ENCODE measurements around the gene EMP2. TPM values are rescaled to one million over a fixed set of nuclear protein-coding genes. Genes with fewer than 3 reads are reported as not detected.

Gene EMP2
- total and polyA plus RNA-seq, 4 donors: 74.3 to 286 (median 117) TPM

- no peak for TF ChIP-seq CTCF (IDR thresholded peaks at IDR 0.05; ENCODE audit: control extremely low read depth, extremely low read depth)
- H3K4me1 ChIP-seq (ENCODE audit: control insufficient read depth in 5 of 5, insufficient read depth in 5 of 5, low read length in 5 of 5): peaks cover 0 to 3% (median 0%) of the 10 kb centered on the region in 5 donors
- no peaks in the 10 kb centered on the region for H3K9me3 ChIP-seq (ENCODE audit: control insufficient read depth in 4 of 4, insufficient read depth in 3 of 4, low read length in 3 of 4)
- no CpG with 5 or more reads among the region's 1 CpG for WGBS, 2 donors
- no peaks in the 10 kb centered on the region for H3K27me3 ChIP-seq (ENCODE audit: control insufficient read depth in 3 of 3, insufficient read depth in 3 of 3, low read length in 2 of 3)
- no peak for ATAC-seq (ENCODE audit: insufficient read depth, low FRiP score)
- no peak overlapping the region for H3K4me3 ChIP-seq
- H3K27ac ChIP-seq (ENCODE audit: low read depth in 1 of 2, low read length in 1 of 2): no peak overlapping the region
- H3K9ac ChIP-seq (ENCODE audit: insufficient read depth in 1 of 2, low read length in 2 of 2): no peak overlapping the region
- H3K36me3 ChIP-seq (ENCODE audit: control insufficient read depth in 4 of 4, insufficient read depth in 4 of 4, low read length in 4 of 4): peaks cover 0 to 5% (median 3%) of the 10 kb centered on the region in 4 donors
- DNase-seq: no peak
Measured at GRCh38 chr16:10519297-10519696, 61.1 kb downstream of the EMP2 start.

GRCh38 chr16:10518479-10519041 is 61.8 kb downstream of the EMP2 start:
- ATAC-seq (ENCODE audit: insufficient read depth, low FRiP score): no peak
- H3K4me3 ChIP-seq: no peak overlapping the region
- H3K9me3 ChIP-seq (ENCODE audit: control insufficient read depth in 4 of 4, insufficient read depth in 3 of 4, low read length in 3 of 4): no peaks in the 10 kb centered on the region
- no peak overlapping the region for H3K27ac ChIP-seq (ENCODE audit: low read depth in 1 of 2, low read length in 1 of 2)
- DNase-seq: no peak
- H3K4me1 ChIP-seq (ENCODE audit: control insufficient read depth in 5 of 5, insufficient read depth in 5 of 5, low read length in 5 of 5): peaks cover 0 to 5% (median 0%) of the 10 kb centered on the region in 5 donors
- peaks cover 0 to 3% (median under 1%) of the 10 kb centered on the region in 4 donors for H3K36me3 ChIP-seq (ENCODE audit: control insufficient read depth in 4 of 4, insufficient read depth in 4 of 4, low read length in 4 of 4)
- TF ChIP-seq CTCF (IDR thresholded peaks at IDR 0.05; ENCODE audit: control extremely low read depth, extremely low read depth): no peak
- H3K27me3 ChIP-seq (ENCODE audit: control insufficient read depth in 3 of 3, insufficient read depth in 3 of 3, low read length in 2 of 3): no peaks in the 10 kb centered on the region
- 86% methylated on average over 7 of the region's 7 CpGs for WGBS, 2 donors
- H3K9ac ChIP-seq (ENCODE audit: insufficient read depth in 1 of 2, low read length in 2 of 2): no peak overlapping the region

GRCh38 chr16:10517868-10518267 is 62.5 kb downstream of the EMP2 start:
- H3K4me3 ChIP-seq: no peak overlapping the region
- no peak overlapping the region for H3K9ac ChIP-seq (ENCODE audit: insufficient read depth in 1 of 2, low read length in 2 of 2)
- ATAC-seq (ENCODE audit: insufficient read depth, low FRiP score): no peak
- H3K9me3 ChIP-seq (ENCODE audit: control insufficient read depth in 4 of 4, insufficient read depth in 3 of 4, low read length in 3 of 4): no peaks in the 10 kb centered on the region
- WGBS, 2 donors: 77 to 80% methylated on average over 5 of the region's 5 CpGs
- no peak overlapping the region for H3K27ac ChIP-seq (ENCODE audit: low read depth in 1 of 2, low read length in 1 of 2)
- H3K4me1 ChIP-seq (ENCODE audit: control insufficient read depth in 5 of 5, insufficient read depth in 5 of 5, low read length in 5 of 5): peaks cover 0 to 5% (median 0%) of the 10 kb centered on the region in 5 donors
- no peaks in the 10 kb centered on the region for H3K27me3 ChIP-seq (ENCODE audit: control insufficient read depth in 3 of 3, insufficient read depth in 3 of 3, low read length in 2 of 3)
- DNase-seq: no peak
- peaks cover 0 to under 1% (median 0%) of the 10 kb centered on the region in 4 donors for H3K36me3 ChIP-seq (ENCODE audit: control insufficient read depth in 4 of 4, insufficient read depth in 4 of 4, low read length in 4 of 4)
- TF ChIP-seq CTCF (IDR thresholded peaks at IDR 0.05; ENCODE audit: control extremely low read depth, extremely low read depth): no peak
